HEK293 (cell line): Measurements from ENCODE around the gene DCST1.

Experiments
- BCL11B ChIP-seq: fragments of 450-650 bp; formaldehyde crosslinking; IDR thresholded peaks from 2 replicates; pipeline ENCODE4 v1.5.1; 2016; ENCODE audit warnings: low read depth, missing biosample characterization, missing genetic modification characterization
- GLI2 ChIP-seq: fragments of 450-650 bp; formaldehyde crosslinking; IDR thresholded peaks from 2 replicates; pipeline ENCODE4; 2017; ENCODE audit warnings: missing biosample characterization, missing genetic modification characterization, low read depth, borderline replicate concordance
- GLIS1 ChIP-seq: fragments of 450-650 bp; formaldehyde crosslinking; IDR thresholded peaks from 2 replicates; pipeline ENCODE4 v1.5.1; 2016; ENCODE audit warnings: missing biosample characterization, missing genetic modification characterization
- IKZF3 ChIP-seq: fragments of 450-650 bp; IDR thresholded peaks from 2 replicates; pipeline ENCODE4 v1.5.0; 2018; ENCODE audit warnings: missing biosample characterization, mild to moderate bottlenecking, missing genetic modification characterization, moderate library complexity
- KLF8 ChIP-seq: fragments of 450-650 bp; formaldehyde crosslinking; IDR thresholded peaks from 2 replicates; pipeline ENCODE4 v1.5.1; 2016; ENCODE audit warnings: missing biosample characterization, missing genetic modification characterization
- MYNN ChIP-seq: fragments of 450-650 bp; formaldehyde crosslinking; IDR thresholded peaks from 2 replicates; pipeline ENCODE4 v1.5.1; 2016; ENCODE audit warnings: missing biosample characterization, missing genetic modification characterization, borderline replicate concordance
- PATZ1 ChIP-seq: fragments of 450-650 bp; formaldehyde crosslinking; IDR thresholded peaks from 2 replicates; pipeline ENCODE4 v1.5.1; 2016; ENCODE audit warnings: missing biosample characterization, missing genetic modification characterization
- PBX3 ChIP-seq: sonication (generic); formaldehyde crosslinking; IDR thresholded peaks from 2 replicates; pipeline ENCODE4 v1.8.1; 2022; ENCODE audit warnings: mild to moderate bottlenecking, moderate library complexity, missing genetic modification reagents
- RBAK ChIP-seq: fragments of 450-650 bp; formaldehyde crosslinking; IDR thresholded peaks from 2 replicates; pipeline ENCODE4 v1.5.1; 2016; ENCODE audit warnings: missing biosample characterization, missing genetic modification characterization
- TRIM28 ChIP-seq: IDR thresholded peaks from 2 replicates; pipeline ENCODE4 v1.6.1; 2011; ENCODE audit warnings: low read length, control low read depth, borderline replicate concordance
- ZBTB20 ChIP-seq: fragments of 450-650 bp; formaldehyde crosslinking; IDR thresholded peaks from 2 replicates; pipeline ENCODE4 v1.5.1; 2016; ENCODE audit warnings: missing biosample characterization, missing genetic modification characterization
- ZBTB7A ChIP-seq: fragments of 450-650 bp; formaldehyde crosslinking; IDR thresholded peaks from 2 replicates; pipeline ENCODE4 v1.5.1; 2016; ENCODE audit warnings: low read depth, missing biosample characterization, missing genetic modification characterization
- ZNF114 ChIP-seq: fragments of 450-650 bp; formaldehyde crosslinking; IDR thresholded peaks from 2 replicates; pipeline ENCODE4 v1.5.0; 2017; ENCODE audit warnings: missing biosample characterization, missing genetic modification characterization
- ZNF146 ChIP-seq: fragments of 450-650 bp; formaldehyde crosslinking; IDR thresholded peaks from 2 replicates; pipeline ENCODE4 v1.5.1; 2016; ENCODE audit warnings: missing biosample characterization, missing genetic modification characterization
- ZNF169 ChIP-seq: fragments of 450-650 bp; formaldehyde crosslinking; IDR thresholded peaks from 2 replicates; pipeline ENCODE4 v1.5.1; 2016; ENCODE audit warnings: missing biosample characterization, missing genetic modification characterization
- ZNF18 ChIP-seq: fragments of 450-650 bp; formaldehyde crosslinking; IDR thresholded peaks from 2 replicates; pipeline ENCODE4 v1.5.1; 2016; ENCODE audit warnings: missing biosample characterization, missing genetic modification characterization
- ZNF202 ChIP-seq: fragments of 450-650 bp; formaldehyde crosslinking; IDR thresholded peaks from 2 replicates; pipeline ENCODE4 v1.5.1; 2016; ENCODE audit warnings: missing biosample characterization, missing genetic modification characterization, borderline replicate concordance
- ZNF211 ChIP-seq: fragments of 450-650 bp; formaldehyde crosslinking; IDR thresholded peaks from 2 replicates; pipeline ENCODE4 v1.5.1; 2016; ENCODE audit warnings: low read depth, missing biosample characterization, missing genetic modification characterization
- ZNF24 ChIP-seq: fragments of 450-650 bp; formaldehyde crosslinking; IDR thresholded peaks from 2 replicates; pipeline ENCODE4 v1.5.1; 2016; ENCODE audit warnings: missing biosample characterization, missing genetic modification characterization
- ZNF280D ChIP-seq: fragments of 450-650 bp; formaldehyde crosslinking; IDR thresholded peaks from 2 replicates; pipeline ENCODE4 v1.5.1; 2016; ENCODE audit warnings: missing biosample characterization, missing genetic modification characterization
- ZNF37A ChIP-seq: fragments of 450-650 bp; IDR thresholded peaks from 2 replicates; pipeline ENCODE4 v1.5.1; 2018; ENCODE audit warnings: missing biosample characterization, missing genetic modification characterization
- ZNF404 ChIP-seq: fragments of 450-650 bp; formaldehyde crosslinking; IDR thresholded peaks from 2 replicates; pipeline ENCODE4 v1.5.1; 2017; ENCODE audit warnings: missing biosample characterization, missing genetic modification characterization
- ZNF426 ChIP-seq: fragments of 450-650 bp; formaldehyde crosslinking; IDR thresholded peaks from 2 replicates; pipeline ENCODE4 v1.5.1; 2017; ENCODE audit warnings: missing biosample characterization, missing genetic modification characterization, mild to moderate bottlenecking, inconsistent platforms, moderate library complexity
- ZNF521 ChIP-seq: fragments of 450-650 bp; formaldehyde crosslinking; IDR thresholded peaks from 2 replicates; pipeline ENCODE4 v1.5.1; 2017; ENCODE audit warnings: missing biosample characterization, mild to moderate bottlenecking, missing genetic modification characterization
- ZNF639 ChIP-seq: fragments of 450-650 bp; formaldehyde crosslinking; IDR thresholded peaks from 2 replicates; pipeline ENCODE4 v1.5.1; 2016; ENCODE audit warnings: missing biosample characterization, missing genetic modification characterization
- ZNF670 ChIP-seq: fragments of 450-650 bp; formaldehyde crosslinking; IDR thresholded peaks from 2 replicates; pipeline ENCODE4 v1.5.1; 2016; ENCODE audit warnings: missing biosample characterization, missing genetic modification characterization, low read depth
- ZNF777 ChIP-seq: fragments of 450-650 bp; formaldehyde crosslinking; IDR thresholded peaks from 2 replicates; pipeline ENCODE4 v1.5.1; 2017; ENCODE audit warnings: missing biosample characterization, missing genetic modification characterization, borderline replicate concordance
- ZSCAN4 ChIP-seq: fragments of 450-650 bp; formaldehyde crosslinking; IDR thresholded peaks from 2 replicates; pipeline ENCODE4 v1.5.1; 2017; ENCODE audit warnings: missing biosample characterization, missing genetic modification characterization

DCST1 gene

GRCh38 chr1:155002464-155003226 is 31.0 kb upstream of the DCST1 start, which contains the start of gene ZBTB7B (continued):
- TF ChIP-seq RBAK (tag by site-specific recombination) (no peak), TRIM28 (no peak), IKZF3 (tag by site-specific recombination) (peak; percentile 59; the same call in 1 of the 2 replicates), ZNF670 (no peak), ZSCAN4 (tag by site-specific recombination) (no peak), MYNN (tag by site-specific recombination) (no peak), ZNF280D (tag by site-specific recombination) (no peak), PATZ1 (peak; percentile 72), ZNF521 (tag by site-specific recombination) (no peak), PBX3 (CRISPR knock-in tag) (no peak), ZNF426 (tag by site-specific recombination) (no peak), ZNF18 (tag by site-specific recombination) (no peak), BCL11B (tag by site-specific recombination) (peak; percentile 64; the same call in 1 of the 2 replicates), ZNF211 (tag by site-specific recombination) (no peak), GLIS1 (no peak), ZNF24 (tag by site-specific recombination) (0 out of 2 replicates have a peak, but pooled peaks have one; percentile 12), KLF8 (tag by site-specific recombination) (no peak), ZNF146 (tag by site-specific recombination) (0 out of 2 replicates have a peak, but pooled peaks have one; percentile 2), ZNF639 (no peak), ZNF777 (tag by site-specific recombination) (peak; percentile 59; the same call in 1 of the 2 replicates), GLI2 (tag by site-specific recombination) (no peak), ZBTB7A (tag by site-specific recombination) (peak; percentile 43; the same call in 1 of the 2 replicates), ZBTB20 (tag by site-specific recombination) (no peak; the same call in 1 of the 2 replicates), ZNF404 (tag by site-specific recombination) (no peak), ZNF37A (tag by site-specific recombination) (no peak), ZNF169 (tag by site-specific recombination) (no peak), ZNF202 (no peak), ZNF114 (tag by site-specific recombination) (no peak)
